MM.1S (cell line): ENCODE results near the gene MICAL2.

Experiments used
- CTCF ChIP-seq: fragments of 300-600 bp; sonication (generic); IDR thresholded peaks from 2 replicates; pipeline ENCODE4 v1.5.1; 2016; ENCODE audit warnings: antibody characterized with exemption, low read length, mixed read lengths
- EZH2 ChIP-seq: fragments of 300-600 bp; sonication (generic); optimal IDR thresholded peaks from 2 replicates; pipeline ENCODE3; 2017; ENCODE audit warnings: low read depth, mild to moderate bottlenecking, antibody characterized with exemption, low read length, mixed read lengths

GRCh38 chr11:12180257-12181205 lies 70.1 kb downstream of the MICAL2 start:
- no peak for TF ChIP-seq CTCF
- no peak for TF ChIP-seq EZH2
